GM19351 (cell line): Measurements from ENCODE around the gene RAB4A.
A peak's percentile ranks its signal among the peaks of the same experiment; 100 is the strongest.

Experiments
- ATAC-seq: cut with Tn5 transposase; IDR thresholded peaks from one replicate; pipeline ENCODE4 v1.9.1; 2021; ENCODE audit warnings: mild to moderate bottlenecking, moderate library complexity; ENCODE audit not compliant: unreplicated experiment

Gene RAB4A

DNA sequence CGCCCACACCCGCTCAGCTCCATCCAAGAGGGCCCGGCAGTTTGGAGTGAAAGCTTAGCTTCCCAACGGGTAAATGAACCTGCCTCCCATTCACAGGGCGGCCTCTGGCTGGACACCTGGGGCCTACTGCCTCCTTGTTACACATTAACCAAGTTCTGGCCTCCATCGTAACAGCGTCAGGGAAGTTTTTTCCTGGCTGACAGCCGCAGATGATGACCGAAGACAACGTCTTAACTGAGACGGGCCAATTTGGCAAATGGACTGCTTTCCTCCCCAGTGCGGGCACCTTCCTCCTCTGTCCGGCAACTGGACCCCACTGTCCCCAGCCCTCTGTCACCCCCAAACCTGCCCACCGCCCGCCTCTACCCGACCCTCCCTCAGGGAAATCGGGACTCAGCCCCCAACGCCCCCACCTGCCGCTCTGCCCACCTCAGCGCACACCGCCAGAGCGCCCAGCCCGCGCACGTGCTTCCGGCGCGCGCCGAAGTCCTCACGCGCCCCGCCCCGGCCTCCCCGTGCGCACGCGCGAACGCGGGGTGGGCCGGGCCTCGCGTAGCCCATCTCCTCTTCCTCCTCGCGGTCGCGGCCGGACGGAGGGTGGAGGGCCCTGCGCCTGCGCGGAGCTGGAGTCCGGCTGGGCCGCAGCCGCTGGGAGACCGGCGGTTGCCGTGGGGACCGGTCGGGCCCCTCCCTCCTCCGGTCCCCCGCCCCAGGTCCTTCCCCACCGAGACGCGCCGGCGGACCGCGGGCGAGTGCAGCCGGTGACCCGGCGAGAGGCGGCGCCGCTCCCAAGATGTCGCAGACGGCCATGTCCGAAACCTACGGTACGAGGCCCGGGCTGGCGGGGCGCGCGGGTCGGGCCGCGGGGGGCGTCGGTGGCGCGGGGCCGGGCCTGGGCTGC lies at the start of gene RAB4A:
Gene RAB4A (plus strand): TSS at position 565 of the 901 bp plus-strand sequence. CDS start 229 bp downstream, at position 794.
- ATAC-seq = peak; percentile 90

DNA sequence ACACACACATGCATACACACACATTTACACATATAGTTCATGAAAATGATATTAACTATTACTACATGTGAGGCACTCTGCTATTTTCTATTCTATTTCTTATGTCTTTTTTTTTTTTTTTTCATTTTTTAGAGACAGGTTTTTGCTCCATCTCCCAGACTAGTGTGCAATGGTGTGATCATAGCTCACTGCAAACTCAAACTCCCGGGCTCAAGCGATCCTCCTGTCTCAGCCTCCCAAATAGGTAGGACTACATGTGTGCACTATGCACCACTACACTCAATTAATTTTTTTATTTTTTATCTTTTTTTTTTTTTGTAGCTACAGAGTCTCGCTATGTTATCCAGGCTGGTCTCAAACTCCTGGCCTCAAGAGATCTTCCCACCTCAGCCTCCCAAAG lies 48.8 kb upstream of the RAB4A start:
- no peak for ATAC-seq

DNA sequence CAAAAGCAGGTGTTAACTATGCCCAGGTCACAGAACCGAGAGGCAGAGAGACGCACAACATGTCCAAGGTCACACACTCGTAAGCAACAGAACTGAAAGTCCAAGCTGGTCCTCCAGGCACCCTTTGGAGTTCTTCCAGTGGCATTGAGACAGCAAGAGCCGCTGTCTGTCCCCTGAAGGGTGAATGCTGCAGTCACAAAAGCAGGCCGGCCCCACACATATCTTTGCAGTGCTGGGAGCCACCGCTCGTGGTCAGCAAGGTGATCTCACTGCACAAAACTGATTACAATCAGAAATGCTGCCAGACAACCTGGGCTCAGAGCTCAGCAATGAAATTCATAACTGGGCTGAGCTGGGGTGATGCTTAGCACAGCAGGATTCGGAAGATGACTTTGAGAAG lies 47.4 kb upstream of the RAB4A start:
- no peak for ATAC-seq

DNA sequence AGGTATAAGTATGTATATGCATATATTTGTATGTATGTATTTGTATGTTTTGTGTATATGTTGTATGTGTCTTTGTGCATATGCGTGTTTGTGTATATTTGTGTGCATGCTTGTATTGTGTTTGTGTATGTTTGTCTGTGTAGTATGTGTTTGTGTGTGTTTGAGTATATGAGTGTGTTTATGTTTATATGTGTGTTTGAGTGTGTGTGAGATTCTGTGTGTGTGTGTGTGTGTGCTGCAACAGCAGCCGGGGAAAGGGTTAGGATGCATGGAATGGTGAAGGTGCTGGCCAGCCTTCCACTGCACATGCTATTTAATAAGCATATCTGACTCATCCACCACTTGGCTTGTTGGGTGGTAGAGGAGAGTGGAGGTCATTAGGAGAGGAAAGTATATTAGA lies 46.6 kb upstream of the RAB4A start:
- no peak for ATAC-seq

GRCh38 chr1:229225331-229225782 lies 45.6 kb upstream of the RAB4A start:
- no peak for ATAC-seq

- no peak for ATAC-seq
Measured at GRCh38 chr1:229226796-229227195, 44.1 kb upstream of the RAB4A start.

DNA sequence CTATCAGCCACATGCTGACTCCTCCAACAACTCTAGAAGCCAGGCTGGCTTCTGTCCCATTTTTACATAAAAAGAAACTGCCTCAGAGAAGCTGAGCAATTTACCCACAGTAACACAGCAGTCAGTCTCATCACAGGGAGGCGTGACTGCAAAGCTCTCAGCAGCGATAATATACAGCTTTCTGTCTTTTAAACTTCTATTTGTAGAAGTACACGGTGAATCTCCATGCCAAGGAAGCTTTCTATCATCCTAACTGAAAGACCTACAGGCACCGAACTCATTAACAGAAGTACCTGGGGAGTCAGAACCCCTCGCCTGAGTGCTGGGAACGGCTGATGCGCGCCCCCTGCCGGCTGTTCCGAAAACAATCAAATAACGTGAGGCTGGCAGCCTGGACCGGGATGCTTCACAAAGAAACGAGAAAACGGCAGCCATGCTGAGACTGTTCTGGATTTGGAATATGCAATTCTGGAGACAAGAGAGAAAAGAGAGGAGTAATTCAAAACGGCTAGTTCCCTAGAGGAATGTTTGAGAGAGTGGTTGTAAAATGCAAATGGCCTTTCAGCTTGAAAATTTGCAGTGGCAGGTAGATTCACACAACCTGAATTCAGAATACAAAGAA lies 43.5 kb upstream of the RAB4A start:
- no peak for ATAC-seq

GRCh38 chr1:229228522-229228921 lies 42.4 kb upstream of the RAB4A start:
- no peak for ATAC-seq

GRCh38 chr1:229229137-229229720 lies 41.7 kb upstream of the RAB4A start:
- no peak for ATAC-seq

GRCh38 chr1:229229721-229230139 lies 41.2 kb upstream of the RAB4A start:
- ATAC-seq = no peak

DNA sequence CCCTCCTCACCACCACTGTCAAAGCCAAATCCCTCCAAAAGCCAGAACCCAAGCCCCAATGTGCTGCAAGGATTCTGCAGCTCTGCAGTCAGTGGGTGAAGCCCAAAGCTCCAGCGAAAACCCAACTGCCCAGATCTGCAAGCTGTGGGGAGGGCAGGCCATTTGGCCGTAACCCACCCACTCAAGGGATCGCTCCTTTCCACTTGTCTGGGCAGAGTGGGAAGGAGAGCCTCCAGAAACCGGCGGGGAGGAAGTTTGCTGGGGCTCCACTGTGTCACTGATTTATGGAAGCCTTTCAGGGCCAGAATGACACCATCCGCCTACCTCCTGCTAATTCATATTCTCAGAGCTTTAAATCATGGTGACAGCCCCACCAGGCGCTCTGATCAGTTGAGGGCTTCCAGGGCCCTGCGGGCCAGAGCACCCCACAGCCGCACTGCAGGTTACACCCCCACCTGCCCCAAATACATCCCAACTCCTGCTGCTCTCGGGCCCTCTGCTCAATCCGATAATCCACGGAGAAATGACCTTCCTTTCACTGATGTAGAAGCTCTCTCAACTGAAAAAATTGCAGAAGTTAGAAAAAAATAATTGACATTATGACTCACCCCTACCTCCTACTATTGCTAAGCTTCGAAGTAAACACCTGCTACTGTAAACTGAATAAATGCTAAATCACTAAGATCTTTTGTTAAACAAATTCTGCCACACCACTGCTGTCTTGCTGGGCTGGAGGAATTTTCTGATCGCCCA lies 40.6 kb upstream of the RAB4A start:
- ATAC-seq = peak; percentile 71

DNA sequence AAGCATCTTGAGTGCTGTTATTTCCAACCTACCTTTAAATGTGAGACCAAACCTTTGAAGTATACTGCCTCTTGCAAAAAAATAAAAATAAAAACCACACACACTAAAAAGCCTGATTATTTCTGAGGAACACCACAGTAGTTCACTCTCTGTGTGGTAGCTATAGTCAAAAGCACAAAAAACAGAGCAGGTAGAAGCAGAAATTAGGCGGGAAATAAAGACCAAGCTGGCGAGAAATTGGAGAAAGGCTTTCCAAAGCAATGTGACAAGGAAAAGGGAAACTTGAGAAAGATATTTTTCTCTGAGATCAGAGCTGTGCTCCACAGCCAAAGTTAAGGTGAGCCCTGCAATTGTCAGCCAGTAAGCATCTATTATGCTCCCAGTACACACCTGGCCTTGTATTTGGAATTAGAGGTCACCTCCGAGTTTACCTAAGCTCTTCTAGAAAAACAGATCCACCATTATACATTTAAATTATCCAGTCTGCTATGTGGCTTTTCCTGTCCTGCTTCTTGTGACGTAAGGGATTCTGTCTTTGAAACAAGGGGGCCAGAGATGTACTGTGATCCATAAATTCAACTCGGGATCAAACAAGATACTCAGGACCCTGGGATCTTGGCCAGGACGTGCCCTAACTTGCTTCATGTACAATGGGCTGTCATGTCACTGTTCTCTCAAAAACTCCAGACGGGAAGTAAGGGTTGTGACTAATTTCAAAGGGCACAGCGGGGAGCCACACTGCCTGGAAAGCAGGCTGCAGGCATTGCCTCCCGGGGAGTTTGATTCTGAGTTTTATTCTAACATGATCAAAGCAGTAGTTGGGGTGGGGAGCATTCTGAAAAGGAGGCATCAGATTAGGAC lies 39.8 kb upstream of the RAB4A start:
- ATAC-seq = no peak

DNA sequence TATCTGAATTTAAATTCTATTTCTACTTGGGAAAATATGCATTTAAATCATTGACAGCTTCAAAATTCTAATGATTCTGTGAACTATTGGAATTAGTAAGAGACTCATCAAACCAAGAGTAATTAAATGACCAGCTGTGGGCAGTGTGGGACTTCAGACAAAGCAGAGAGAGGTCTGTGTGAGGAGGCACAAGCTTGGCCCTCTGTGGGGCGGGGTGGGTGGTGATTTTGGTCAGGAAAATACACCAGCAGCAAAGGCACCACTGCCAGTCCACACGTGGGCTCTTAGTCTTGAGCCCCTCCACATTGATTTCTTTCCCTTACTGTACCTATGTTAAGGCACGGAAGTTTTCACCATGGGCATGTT lies 39.2 kb upstream of the RAB4A start:
- no peak for ATAC-seq

DNA sequence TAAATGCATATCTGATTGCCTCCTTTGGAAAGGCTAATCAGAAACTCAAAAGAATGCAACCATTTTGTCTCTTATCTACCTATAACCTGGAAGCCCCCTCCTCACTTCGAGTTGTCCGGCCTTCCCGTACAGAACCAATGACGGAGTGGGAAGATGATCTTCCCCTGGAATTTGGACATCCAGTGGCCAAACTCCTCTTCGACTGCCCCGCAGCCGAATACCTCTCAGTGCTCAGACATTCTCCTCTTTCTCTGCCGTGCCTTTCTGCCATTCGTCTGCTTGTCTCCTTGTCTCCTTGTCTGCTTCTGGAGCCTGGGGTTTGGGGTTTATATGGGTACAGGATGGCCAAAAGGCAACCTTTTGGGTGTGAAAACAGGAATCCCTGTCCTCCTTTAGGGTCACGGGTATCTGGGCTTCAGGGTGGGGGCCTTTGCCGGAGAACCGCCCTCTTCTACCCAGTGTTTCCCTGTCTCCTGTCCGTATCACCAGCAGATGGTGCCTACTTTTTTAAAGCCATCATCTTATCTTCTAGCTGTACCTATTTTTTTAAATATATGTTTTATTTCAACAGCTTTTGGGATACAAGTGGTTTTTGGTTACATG lies 35.9 kb upstream of the RAB4A start:
- no peak for ATAC-seq

GRCh38 chr1:229237320-229237719 lies 33.6 kb upstream of the RAB4A start:
- no peak for ATAC-seq

DNA sequence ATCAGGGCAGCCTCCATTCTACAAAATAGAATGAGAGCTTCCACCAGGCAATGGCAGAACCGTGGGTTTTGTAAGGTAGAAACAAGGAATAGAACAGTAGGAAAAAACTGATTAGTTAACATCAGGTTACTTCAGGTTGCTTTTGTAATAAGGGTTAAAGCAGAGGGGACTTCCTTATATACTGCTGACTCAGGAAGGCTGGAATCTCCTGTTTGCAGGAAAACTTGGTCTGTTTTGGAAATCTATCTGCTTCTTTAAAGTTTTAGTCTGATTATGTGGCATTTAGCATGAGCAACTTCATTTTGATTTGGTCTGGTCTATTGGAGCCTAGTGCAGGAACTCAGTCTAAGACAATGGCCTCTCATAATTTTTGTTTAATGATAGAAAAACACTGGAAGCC lies 32.7 kb upstream of the RAB4A start:
- no peak for ATAC-seq

- ATAC-seq = no peak
Measured at GRCh38 chr1:229238674-229239415, 32.1 kb upstream of the RAB4A start.

GRCh38 chr1:229240532-229240931 lies 30.4 kb upstream of the RAB4A start:
- no peak for ATAC-seq

DNA sequence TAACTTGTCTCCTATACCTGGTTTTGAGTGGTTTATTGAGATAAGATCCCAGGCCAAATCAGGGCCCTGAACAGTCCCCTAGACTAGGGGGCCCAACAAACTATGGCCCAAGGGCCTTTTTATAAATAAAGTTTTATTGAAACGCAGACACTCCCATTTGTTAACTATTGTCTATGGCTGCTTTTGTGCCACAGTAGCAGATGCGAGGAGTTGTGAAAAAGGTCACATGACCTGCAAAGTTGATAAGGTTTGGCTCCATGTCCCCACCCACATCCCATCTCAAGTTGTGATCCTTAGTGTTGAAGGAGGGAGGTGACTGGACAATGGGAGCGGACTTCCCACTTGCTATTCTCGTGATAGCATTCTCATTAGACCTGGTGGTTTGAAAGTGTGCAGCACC lies 29.5 kb upstream of the RAB4A start:
- no peak for ATAC-seq
